Left renal cortex interstitium (tissue), 4 donors: ENCODE data around the gene MIGA2. TPM values are rescaled to one million over a fixed set of nuclear protein-coding genes. Genes with fewer than 3 reads are reported as not detected.

Source experiments
- DNase-seq, 4 donors: peaks; one replicate each; pipeline ENCODE4 v3.0.0-alpha.2; 2013; ENCODE audit warnings: low read depth in 4 of 4, low spot score in 2 of 4, missing footprints in 1 of 4
- polyA plus RNA-seq, 4 donors: library from polyadenylated mRNA; unstranded; fragments of 120-200 nt; gene quantifications; one replicate each; pipeline ENCODE4 v1.2.1, GENCODE V29; 2013; ENCODE audit not compliant: insufficient read length in 4 of 4

Gene MIGA2
- polyA plus RNA-seq, 4 donors = 14.7 to 32.1 (median 24.2) TPM

GRCh38 chr9:129095170-129095667 lies 58.8 kb downstream of the MIGA2 start:
- DNase-seq = no peak

GRCh38 chr9:129095908-129096307 lies 59.5 kb downstream of the MIGA2 start:
- no peak for DNase-seq

- DNase-seq = no peak
Observed at GRCh38 chr9:129097671-129098306, 61.4 kb downstream of the MIGA2 start.

- no peak for DNase-seq
Observed at GRCh38 chr9:129098328-129098727, 61.9 kb downstream of the MIGA2 start.

- DNase-seq = no peak
Observed at GRCh38 chr9:129100383-129101169, 64.2 kb downstream of the MIGA2 start.

GRCh38 chr9:129101279-129101678 lies 64.9 kb downstream of the MIGA2 start:
- DNase-seq = no peak

- no peak for DNase-seq
Observed at GRCh38 chr9:129102095-129102525, 65.7 kb downstream of the MIGA2 start.

GRCh38 chr9:129102791-129103594 lies 66.6 kb downstream of the MIGA2 start:
- no peak for DNase-seq

GRCh38 chr9:129103595-129103965 lies 67.2 kb downstream of the MIGA2 start:
- DNase-seq = no peak

- no peak for DNase-seq
Observed at GRCh38 chr9:129104051-129104450, 67.6 kb downstream of the MIGA2 start.

- DNase-seq = no peak
Observed at GRCh38 chr9:129105857-129106694, 69.7 kb downstream of the MIGA2 start.

- no peak for DNase-seq
Observed at GRCh38 chr9:129107651-129108050, 71.2 kb downstream of the MIGA2 start.

- DNase-seq = no peak
Observed at GRCh38 chr9:129108083-129108804, 71.8 kb downstream of the MIGA2 start.

- no peak for DNase-seq
Observed at GRCh38 chr9:129108805-129109536, 72.5 kb downstream of the MIGA2 start.

GRCh38 chr9:129109537-129109903 lies 73.1 kb downstream of the MIGA2 start:
- no peak for DNase-seq

GRCh38 chr9:129109952-129110739 lies 73.7 kb downstream of the MIGA2 start:
- no peak for DNase-seq

GRCh38 chr9:129110740-129111527 lies 74.5 kb downstream of the MIGA2 start, which contains the start of the genes CRAT and PTPA:
Gene CRAT, minus strand, starts transcription at chr9:129110793. Its CDS starts 284 bp downstream, at chr9:129110509.
Gene PTPA, plus strand, starts transcription at chr9:129111415. Its CDS starts 186 bp downstream, at chr9:129111601.
- DNase-seq = peak; percentile 82 to 88 (median 85)
